GM21786 (cell line): Measurements from ENCODE around the gene OGN.
"Not testable (repeated sequence)": the region's sequence is repeated elsewhere in the genome, so short reads cannot be mapped to it uniquely, and the experiment has no call there.

Source experiments
- ATAC-seq: cut with Tn5 transposase; IDR thresholded peaks from one replicate; pipeline ENCODE4 v1.9.1; 2021; ENCODE audit not compliant: unreplicated experiment

OGN gene, protein sequence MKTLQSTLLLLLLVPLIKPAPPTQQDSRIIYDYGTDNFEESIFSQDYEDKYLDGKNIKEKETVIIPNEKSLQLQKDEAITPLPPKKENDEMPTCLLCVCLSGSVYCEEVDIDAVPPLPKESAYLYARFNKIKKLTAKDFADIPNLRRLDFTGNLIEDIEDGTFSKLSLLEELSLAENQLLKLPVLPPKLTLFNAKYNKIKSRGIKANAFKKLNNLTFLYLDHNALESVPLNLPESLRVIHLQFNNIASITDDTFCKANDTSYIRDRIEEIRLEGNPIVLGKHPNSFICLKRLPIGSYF

GRCh38 chr9:92404042-92404836 is at the start of gene OGN:
TSS of gene OGN (minus strand) at chr9:92404578. CDS start at chr9:92403407, 1,171 bp downstream.
- ATAC-seq: no peak

DNA sequence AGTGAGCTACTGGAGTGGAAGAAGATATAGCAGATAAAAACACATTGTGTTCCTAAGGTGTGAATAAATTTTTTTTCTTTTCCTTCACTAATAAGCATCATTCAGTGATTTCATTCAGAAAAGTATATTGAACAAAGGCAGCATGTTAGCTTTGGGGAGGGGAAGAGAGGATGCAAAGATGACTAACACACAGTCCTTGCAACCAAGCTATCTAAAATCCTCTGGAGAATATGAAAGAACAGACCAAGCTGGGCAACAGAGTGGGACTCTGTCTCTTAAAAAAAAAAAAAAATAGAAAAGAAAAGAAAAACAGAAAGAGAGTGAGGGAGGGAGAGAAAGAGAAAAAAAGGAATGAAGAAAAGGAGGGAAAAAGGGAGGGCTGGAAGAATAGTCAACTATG is 42.2 kb upstream of the OGN start:
- ATAC-seq: no peak

- no peak for ATAC-seq
Measured at GRCh38 chr9:92444841-92445240, 40.5 kb upstream of the OGN start.

GRCh38 chr9:92440751-92441046 is 36.3 kb upstream of the OGN start:
- no peak for ATAC-seq

GRCh38 chr9:92439921-92440750 is 35.8 kb upstream of the OGN start:
- ATAC-seq: no peak

DNA sequence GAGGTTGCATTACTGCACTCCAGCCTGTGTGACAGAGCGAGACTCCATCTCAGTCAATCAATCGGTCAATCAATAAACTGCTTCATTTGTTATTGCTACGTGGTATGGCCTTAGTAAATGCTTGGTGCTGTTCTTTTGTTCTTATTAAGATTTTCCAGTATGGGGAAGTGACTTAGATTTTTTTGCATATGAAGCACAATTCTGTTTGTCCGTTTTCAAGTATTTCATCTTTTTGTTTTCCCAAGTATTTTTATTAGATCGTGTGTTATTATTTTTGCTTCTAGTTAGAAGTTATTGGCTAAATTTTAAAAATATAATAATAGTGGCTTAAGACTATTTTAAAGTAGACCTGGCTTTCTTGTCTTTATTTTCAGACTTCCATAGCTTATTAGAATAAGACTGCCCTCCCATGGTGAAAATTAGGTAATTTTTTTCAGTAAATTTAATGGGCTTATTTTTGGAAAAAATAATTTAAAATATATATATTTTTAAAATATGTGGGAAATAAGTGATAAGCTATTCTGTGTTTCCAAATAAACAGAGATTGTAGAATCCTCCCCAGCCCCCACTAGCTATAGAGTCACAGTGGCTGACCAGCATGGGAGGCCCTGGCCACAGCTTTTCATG is 34.6 kb upstream of the OGN start:
- no peak for ATAC-seq

DNA sequence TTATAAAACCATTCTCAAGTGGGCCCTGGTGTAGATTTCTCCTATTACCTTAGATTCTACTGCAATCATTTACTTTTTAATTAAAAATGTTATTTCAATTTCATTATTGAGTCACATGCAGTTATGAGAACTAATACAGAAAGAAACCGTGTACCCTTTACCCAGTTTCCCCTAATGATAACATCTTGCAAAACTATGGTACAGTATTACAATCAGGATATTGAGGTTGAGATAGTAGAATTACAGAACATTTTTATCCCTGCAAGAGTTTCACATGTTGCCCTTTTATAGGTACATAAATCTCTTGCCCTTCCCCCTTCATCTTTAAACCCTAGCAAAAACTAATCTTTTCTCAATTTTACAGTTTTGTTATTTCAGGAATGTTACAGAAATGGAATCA is 30.9 kb upstream of the OGN start:
- no peak for ATAC-seq

DNA sequence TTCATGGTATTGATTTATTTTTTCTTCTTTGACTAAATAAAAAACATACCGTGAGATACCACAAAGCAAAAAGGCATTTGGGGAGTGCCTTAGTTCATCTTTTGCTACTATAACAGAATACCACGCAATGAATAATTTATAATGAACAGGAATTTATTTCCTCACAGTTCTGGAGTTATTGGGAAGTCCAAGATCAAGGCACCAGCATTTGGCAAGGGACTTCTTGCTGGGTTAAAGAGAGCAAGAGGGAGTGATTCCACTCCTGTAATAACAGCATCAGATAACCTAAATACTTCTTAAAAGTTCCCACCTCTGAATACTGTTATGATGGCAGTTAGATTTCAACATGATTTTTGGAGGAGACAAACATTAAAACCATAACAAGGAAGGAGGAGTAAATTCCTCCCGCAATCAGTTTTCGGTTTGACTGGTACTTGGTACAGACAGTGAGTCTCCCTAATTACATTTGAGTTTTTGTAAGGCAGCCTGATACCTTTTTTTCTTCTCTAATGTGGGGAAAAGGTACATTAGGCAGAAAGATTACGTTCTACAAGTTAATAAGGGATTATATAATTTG is 28.7 kb upstream of the OGN start:
- ATAC-seq: no peak

GRCh38 chr9:92432350-92432749 is 28.0 kb upstream of the OGN start:
- ATAC-seq: no peak

- ATAC-seq: no peak
Measured at GRCh38 chr9:92429836-92430235, 25.5 kb upstream of the OGN start.

DNA sequence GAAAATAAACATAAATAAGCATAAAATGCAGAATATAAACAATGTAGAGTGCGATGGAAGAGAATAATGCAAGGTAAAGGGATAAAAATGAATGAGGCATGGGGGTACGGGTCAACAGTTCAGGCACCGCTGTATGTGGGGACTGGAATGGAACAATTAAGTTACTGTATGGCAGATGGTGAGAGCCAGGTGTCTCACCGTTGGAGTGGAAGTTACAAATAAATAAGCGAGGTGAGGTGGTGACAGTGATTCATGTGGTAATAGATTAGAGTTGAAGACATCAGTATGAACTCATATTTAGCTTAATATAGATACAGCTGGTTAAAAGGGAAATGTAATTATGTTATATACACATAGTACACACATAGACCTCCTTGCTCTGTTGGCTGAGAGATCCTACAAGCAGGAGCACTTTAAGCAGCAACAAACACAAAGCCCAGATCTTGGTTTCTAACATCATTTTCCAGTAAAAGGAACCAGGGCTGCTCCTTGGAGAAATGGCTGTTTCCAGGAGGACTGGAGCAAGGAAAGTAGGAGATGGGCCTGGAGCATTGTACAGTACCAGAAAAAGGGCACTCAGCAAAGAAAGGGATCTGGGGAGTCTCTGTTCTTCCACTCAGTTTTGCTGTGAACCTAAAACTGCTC is 22.2 kb upstream of the OGN start:
- ATAC-seq: no peak

DNA sequence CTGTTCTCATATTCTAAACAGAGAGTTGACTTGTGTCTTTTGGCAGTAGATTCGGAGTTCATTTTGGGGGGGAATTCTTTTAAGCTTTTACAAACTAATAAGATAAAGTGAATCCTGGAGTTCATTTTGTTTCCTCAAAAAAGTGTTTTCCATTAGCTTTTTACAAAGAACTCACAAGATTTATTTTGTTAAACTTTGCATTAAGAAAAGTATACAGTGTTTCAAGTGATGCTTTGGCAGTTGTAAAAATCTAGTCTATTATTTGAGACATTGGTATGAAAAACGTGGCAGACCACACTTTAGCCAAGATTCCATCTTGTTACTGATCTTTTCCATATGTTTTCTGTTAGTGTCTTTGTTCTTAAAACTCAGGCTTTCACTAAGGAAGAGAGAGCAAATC is 21.1 kb upstream of the OGN start:
- ATAC-seq: no peak

GRCh38 chr9:92424340-92424739 is 20.0 kb upstream of the OGN start, which contains the start of gene OMD:
TSS of gene OMD (minus strand) at chr9:92424471. CDS start at chr9:92417558, 6,913 bp downstream.
- ATAC-seq: no peak

GRCh38 chr9:92423612-92424011 is 19.2 kb upstream of the OGN start:
- ATAC-seq: no peak

- no peak for ATAC-seq
Measured at GRCh38 chr9:92422611-92423338, 18.4 kb upstream of the OGN start.

- ATAC-seq: no peak
Measured at GRCh38 chr9:92414566-92414965, 10.2 kb upstream of the OGN start.

DNA sequence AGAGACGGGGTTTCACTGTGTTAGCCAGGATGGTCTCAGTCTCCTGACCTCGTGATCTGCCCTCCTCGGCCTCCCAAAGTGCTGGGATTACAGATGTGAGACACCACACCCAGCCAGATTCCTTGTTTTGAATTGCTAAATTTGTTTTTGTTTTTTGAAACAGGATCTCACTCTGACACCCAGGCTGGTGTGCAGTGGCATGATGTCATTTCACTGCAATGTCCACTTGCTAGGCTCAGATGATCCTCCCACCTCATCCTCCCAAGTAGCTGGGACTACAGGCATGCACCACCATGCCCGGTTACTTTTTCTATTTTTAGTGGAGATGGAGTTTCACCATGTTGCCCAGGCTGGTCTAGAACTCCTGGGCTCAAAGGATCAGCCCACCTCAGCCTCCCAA is 6.8 kb upstream of the OGN start:
- ATAC-seq: not testable (repeated sequence)

GRCh38 chr9:92408747-92409478 is 4.5 kb upstream of the OGN start:
- no peak for ATAC-seq

DNA sequence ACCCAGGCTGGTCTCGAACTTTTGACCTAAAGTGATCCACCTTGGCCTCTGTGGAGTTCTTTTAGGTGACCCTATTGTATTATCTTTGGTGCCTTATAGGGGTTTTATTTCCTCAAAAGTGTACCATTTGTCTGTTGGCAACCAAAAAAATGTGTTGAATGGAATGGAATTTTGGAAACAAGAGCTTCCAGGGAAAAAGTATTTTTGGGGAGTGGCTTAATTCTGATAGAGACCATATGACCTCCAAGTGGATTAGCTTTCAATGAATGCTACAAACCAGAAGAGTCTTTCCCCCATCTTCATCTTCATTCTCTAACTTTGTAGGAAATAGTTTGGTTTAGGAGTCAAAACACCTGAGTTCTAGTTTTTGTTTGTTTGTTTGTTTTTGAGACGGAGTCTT is 3.4 kb upstream of the OGN start:
- ATAC-seq: no peak
